HG03439 (cell line): Measurements from ENCODE around the gene NIP7.
"Not testable (repeated sequence)": the region's sequence is repeated elsewhere in the genome, so short reads cannot be mapped to it uniquely, and the experiment has no call there.

Source experiments
- ATAC-seq: cut with Tn5 transposase; IDR thresholded peaks from one replicate; pipeline ENCODE4 v1.9.1; 2021; ENCODE audit warnings: mild to moderate bottlenecking, moderate library complexity; ENCODE audit not compliant: unreplicated experiment

The NIP7 gene

DNA sequence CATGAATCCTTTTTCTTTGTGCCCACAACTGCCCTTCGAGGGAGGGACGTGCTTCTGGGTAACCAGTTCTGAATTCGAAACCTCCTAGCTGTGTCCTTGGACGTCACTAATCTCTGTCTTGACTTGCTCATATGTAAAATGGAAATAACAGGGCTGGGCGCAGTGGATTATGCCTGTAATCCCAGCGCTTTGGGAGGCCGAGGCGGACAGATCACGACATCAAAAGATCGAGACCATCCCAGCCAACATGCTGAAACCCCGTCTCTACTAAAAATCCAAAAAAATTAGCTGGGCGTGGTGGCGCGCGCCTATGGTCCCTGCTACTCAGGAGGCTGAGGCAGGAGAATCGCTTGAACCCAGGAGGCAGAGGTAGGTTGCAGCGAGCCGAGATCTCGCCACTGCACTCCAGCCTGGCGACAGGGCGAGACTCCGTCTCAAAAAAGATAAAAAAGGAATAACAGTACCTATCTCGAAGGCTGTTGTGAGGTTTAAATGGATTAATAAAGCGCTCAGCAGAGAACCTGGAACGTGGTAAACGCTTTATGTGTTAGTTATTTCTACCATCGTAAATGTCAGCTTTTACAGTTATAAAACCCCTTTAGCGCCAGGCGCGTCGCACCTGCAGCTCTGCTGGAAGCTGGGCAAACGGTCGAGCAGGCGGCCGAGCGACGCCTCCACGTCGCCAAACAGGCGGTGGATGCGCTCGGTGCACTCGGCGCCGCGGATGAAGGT, 849 bp upstream of the NIP7 start:
- peak; percentile 1 for ATAC-seq

GRCh38 chr16:69340095-69340644, 598 bp downstream of the NIP7 start:
- peak; percentile 7 for ATAC-seq

GRCh38 chr16:69344171-69344570, 4.6 kb downstream of the NIP7 start:
- no peak for ATAC-seq

- no peak for ATAC-seq
These were observed 6.4 kb downstream of the NIP7 start for GRCh38 chr16:69345923-69346322.

- no peak for ATAC-seq
These were observed 7.1 kb downstream of the NIP7 start for GRCh38 chr16:69346683-69347082.

- ATAC-seq, result no peak
These were observed 8.7 kb downstream of the NIP7 start for GRCh38 chr16:69348222-69348621.

- no peak for ATAC-seq
These were observed 10.0 kb downstream of the NIP7 start for GRCh38 chr16:69349536-69349935.

DNA sequence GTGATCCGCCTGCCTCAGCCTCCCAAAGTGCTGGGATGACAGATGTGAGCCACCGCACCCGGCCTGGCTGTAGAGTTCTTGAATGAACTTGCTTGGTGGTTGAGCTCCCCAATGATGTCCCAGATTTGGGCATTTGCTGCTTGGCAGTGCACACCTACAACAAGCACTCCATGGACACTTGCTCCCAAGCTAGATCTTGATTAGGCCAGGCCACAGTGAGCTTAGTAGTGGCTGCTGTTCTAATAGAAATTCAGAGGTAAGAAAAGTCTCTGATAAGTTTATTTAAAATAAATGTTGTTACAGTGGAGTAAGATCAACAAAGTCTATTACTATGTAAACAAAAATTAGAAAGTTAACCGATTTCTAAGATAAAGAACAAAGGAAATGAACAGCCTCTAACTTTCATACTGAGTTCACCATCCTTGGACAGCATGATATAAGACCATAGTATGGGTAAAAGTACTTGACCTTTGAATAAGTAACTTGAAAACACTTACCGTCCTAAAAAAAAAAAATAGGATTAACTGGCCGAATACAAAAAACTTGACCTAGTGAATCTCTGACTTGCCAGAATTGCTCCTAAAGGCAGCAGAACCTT, 11.1 kb downstream of the NIP7 start:
- ATAC-seq, result no peak

DNA sequence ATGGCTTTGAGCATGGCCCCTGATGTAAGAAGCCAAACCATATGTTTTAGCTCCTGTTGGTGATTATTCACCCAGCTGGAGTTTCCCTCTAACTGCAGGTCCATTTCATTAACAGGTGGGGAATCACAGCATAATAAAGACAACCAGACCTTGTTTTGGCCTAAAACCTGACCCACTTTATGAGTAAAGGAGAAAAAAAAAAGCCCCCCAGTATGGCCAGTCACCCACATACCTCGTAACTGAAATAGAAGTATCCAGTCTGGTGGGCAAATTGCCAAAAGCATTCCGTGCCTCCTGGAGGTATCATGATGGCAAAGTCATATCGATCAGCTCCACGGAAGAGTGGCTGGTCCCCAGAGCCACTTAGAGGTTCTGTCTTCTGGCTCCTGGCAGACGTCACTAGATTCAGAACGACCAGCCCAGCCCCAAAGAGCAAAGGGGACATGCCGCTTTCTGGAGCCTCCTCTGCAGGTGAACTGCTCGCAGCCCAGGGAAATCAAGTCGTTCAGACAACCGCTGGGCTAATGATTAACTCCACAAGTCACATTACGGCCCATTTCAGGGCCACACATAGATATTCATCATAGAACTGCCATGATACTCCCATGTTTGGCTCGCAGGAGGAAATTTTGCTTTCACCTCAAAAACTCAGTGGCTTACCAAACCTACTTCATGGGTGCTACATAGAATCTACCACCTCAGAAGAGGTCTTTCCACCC, 11.9 kb downstream of the NIP7 start, which contains the start of gene TMED6:
TSS of gene TMED6 (minus strand) at position 478 of the 719 bp plus-strand sequence. CDS start at position 445, 33 bp downstream.
- no peak for ATAC-seq

DNA sequence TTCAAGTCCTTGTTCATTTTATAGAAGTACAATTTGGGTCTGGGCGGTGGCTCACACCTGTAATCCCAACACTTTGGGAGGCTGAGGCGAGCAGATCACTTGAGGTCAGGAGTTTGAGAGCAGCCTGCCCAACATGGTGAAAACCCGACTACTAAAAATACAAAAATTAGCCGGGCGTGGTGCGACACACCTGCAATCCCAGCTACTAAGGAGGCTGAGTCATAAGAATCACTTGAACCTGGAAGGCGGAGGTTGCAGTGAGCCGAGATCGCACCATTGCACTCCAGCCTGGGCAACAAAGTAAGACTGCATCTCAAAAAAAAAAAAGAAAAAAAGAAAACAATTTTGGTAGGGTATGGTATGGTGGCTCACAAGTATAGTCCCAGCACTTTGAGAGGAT, 20.5 kb downstream of the NIP7 start:
- ATAC-seq, result not testable (repeated sequence)

GRCh38 chr16:69363281-69363717, 23.7 kb downstream of the NIP7 start:
- no peak for ATAC-seq

- ATAC-seq, result no peak
These were observed 24.5 kb downstream of the NIP7 start for GRCh38 chr16:69364088-69364487.

GRCh38 chr16:69365901-69366300, 26.3 kb downstream of the NIP7 start:
- ATAC-seq, result no peak

DNA sequence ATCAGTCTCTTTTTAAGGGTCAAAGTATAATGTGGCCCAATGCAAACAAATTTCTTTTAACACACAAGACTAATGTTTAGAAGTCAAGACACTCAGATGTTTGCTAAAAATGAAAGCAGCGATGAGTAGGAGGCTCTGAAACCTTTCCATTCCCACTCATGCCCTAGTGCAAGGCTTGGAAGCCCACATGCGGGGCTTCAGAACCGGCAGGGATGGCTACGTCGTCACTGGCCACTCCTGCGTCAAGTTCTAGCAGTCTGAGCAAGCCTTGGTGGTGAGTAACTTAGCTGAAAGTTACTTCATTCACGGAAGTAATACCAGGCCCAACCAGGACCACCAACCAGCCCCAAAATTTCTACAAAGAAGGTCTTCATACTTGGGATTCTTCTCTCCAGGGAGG, 26.9 kb downstream of the NIP7 start:
- ATAC-seq, result no peak

- no peak for ATAC-seq
These were observed 28.4 kb downstream of the NIP7 start for GRCh38 chr16:69367980-69368379.

DNA sequence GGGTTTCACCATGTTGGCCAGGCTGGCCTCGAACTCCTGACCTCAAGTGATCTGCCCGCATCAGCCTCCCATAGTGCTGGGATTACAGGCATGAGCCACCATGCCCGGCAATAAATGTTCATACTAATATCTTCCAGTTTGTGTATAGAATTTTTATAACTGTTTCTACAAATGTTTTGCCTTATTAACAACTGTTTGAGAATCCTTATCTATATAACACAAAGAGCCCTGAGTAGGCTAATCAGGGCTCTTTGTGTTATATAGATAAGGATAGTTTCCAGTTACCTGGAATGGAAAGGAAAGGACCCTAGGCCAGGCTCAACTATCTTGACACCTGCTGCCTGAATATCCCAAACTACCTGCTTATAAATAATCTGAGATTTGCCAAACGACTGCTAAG, 29.3 kb downstream of the NIP7 start:
- ATAC-seq, result no peak

DNA sequence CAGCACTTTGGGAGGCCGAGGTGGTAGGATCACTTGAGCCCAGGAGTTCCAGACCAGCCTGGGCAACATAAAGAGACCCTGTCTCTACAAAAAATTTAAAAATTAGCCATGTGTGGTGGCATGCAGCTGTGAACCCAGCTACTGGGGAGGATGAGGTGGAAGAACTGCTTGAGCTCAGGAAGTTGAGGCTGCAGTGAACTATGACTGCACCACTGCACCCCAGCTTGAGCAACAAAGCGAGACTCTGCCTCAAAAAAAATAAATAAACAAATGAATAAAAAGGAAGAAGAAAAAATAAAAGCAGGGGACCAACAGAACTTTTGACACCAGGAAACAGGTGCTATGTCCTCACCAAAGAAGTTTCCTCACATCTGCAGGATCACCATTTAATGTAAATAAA, 32.0 kb downstream of the NIP7 start:
- no peak for ATAC-seq

GRCh38 chr16:69373019-69373418, 33.4 kb downstream of the NIP7 start:
- no peak for ATAC-seq

GRCh38 chr16:69376393-69377059, 37.0 kb downstream of the NIP7 start:
- ATAC-seq, result no peak

GRCh38 chr16:69378036-69378435, 38.5 kb downstream of the NIP7 start:
- ATAC-seq, result no peak

DNA sequence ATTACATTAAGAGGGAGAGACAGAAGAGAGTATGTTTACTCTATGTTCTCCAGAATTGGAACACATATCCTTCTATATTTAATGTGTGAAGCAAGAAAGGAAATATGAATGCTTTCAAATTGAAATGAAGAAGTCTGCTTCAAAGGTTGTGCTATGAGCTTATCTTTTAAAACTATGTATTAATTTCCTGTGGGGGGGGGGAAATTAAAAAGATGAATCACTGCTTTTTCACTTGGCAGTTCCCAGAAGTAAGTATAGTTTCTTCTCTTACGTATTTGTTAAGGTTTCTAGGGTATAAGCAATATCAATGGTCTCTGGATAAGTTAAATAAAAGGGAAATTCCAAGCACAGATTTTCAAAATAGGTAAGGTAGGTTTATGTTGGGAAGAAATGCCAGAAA, 39.2 kb downstream of the NIP7 start:
- no peak for ATAC-seq
